ENCODE results near the gene CFDP1.

Gene CFDP1

DNA sequence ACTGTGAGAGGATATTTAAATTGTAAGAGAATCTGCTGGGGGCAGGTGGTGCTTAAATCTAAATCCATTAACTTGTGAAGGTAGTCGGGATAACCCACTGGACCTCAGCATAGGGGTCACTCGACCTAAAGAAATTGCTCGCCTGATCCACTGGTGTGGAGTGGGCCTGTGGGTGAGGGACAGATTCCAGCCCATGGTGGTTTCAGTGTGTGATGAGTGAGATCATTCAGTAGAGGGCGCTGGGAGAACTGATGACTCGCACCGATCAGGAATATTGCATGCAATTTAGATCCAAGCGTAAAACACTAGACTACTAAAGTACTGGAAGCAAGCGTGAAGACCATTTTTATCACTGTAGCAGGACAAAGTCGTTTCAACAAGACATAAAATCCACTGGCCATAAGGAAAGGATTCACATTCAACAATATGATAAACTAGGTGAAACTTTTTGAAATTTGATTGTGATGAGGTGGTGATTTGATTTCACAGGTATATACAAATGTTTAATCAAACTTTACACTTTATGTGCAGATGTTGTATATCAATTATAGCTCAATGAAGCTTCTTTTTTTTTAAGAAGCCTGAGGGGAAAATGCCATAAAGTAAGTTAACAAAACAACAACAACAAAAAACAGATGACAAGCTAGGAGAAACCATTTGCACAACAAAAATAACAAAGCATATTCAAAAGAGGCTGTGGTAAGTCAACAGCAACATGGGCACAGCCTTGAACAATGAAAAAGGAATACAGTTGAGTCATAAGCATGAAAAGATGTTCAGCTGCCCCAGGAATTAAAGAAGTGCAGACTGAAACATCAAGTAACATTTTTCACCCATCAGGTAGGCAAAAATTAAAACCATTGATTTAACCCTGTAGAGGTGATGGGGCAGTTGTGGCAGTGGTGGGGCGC lies 38.7 kb upstream of the CFDP1 start:
- no peaks in the 10 kb centered on the region for H3K9me3 ChIP-seq (ENCODE audit: control insufficient read depth, insufficient read depth, low read depth, low read length)
- ChIA-PET POLR2A (interaction anchor here (0.6 to 1.6 kb wide), 4 partner anchors 25 to 66 kb away, joined by 3 to 9 read pairs (median 4); no protein-coding TSS in a partner anchor), CTCF (interaction anchor here (0.6 to 4.9 kb wide), 39 partner anchors 9 to 367 kb away, joined by 3 to 49 read pairs (median 4); partner anchors contain the start of genes ADAT1 and GABARAPL2)
- no peak overlapping the region for H3K4me3 ChIP-seq (ENCODE audit: low read depth, low read length)
- H3K27ac ChIP-seq (ENCODE audit: extremely low read depth, low read depth, low read length) = no peak overlapping the region
- no peaks in the 10 kb centered on the region for H3K4me1 ChIP-seq (ENCODE audit: control insufficient read depth, insufficient read depth, low read length)
- no peaks in the 10 kb centered on the region for H3K36me3 ChIP-seq (ENCODE audit: control insufficient read depth in 2 of 2, insufficient read depth in 1 of 2, low read length in 2 of 2)
- TF ChIP-seq SCRT1 (tag by site-specific recombination; IDR thresholded peaks at IDR 0.05; ENCODE audit: borderline replicate concordance) (no peak), IKZF3 (tag by site-specific recombination; IDR thresholded peaks at IDR 0.05) (0 out of 2 replicates have a peak, but pooled peaks have one; percentile 15), ZBTB17 (tag by site-specific recombination; IDR thresholded peaks at IDR 0.05) (peak; percentile 35; the same call in 1 of the 2 replicates), ZNF529 (tag by site-specific recombination; IDR thresholded peaks at IDR 0.05; ENCODE audit: insufficient replicate concordance) (no peak), ZNF654 (tag by site-specific recombination; IDR thresholded peaks at IDR 0.05; ENCODE audit: low read depth) (peak; percentile 75), ZNF600 (tag by site-specific recombination; IDR thresholded peaks at IDR 0.05) (peak; percentile 49; the same call in 1 of the 2 replicates), ZEB2 (tag by site-specific recombination; IDR thresholded peaks at IDR 0.05) (0 out of 2 replicates have a peak, but pooled peaks have one; percentile 21), ZNF571 (tag by site-specific recombination; IDR thresholded peaks at IDR 0.05) (no peak), ZNF2 (tag by site-specific recombination; IDR thresholded peaks at IDR 0.05) (peak; percentile 66; the same call in 1 of the 2 replicates), ZSCAN30 (tag by site-specific recombination; IDR thresholded peaks at IDR 0.05) (peak; percentile 61; the same call in 1 of the 2 replicates), ZNF350 (tag by site-specific recombination; IDR thresholded peaks at IDR 0.05) (no peak), ZNF416 (tag by site-specific recombination; IDR thresholded peaks at IDR 0.05) (no peak), PRDM1 (tag by site-specific recombination; IDR thresholded peaks at IDR 0.05) (no peak), ZNF660 (tag by site-specific recombination; IDR thresholded peaks at IDR 0.05) (peak; percentile 81), ZNF623 (tag by site-specific recombination; IDR thresholded peaks at IDR 0.05) (no peak)
- TF ChIP-seq, protein P1, sequence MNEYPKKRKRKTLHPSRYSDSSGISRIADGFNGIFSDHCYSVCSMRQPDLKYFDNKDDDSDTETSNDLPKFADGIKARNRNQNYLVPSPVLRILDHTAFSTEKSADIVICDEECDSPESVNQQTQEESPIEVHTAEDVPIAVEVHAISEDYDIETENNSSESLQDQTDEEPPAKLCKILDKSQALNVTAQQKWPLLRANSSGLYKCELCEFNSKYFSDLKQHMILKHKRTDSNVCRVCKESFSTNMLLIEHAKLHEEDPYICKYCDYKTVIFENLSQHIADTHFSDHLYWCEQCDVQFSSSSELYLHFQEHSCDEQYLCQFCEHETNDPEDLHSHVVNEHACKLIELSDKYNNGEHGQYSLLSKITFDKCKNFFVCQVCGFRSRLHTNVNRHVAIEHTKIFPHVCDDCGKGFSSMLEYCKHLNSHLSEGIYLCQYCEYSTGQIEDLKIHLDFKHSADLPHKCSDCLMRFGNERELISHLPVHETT (tag by site-specific recombination; IDR thresholded peaks at IDR 0.05) = no peak
- TF ChIP-seq, protein P2, sequence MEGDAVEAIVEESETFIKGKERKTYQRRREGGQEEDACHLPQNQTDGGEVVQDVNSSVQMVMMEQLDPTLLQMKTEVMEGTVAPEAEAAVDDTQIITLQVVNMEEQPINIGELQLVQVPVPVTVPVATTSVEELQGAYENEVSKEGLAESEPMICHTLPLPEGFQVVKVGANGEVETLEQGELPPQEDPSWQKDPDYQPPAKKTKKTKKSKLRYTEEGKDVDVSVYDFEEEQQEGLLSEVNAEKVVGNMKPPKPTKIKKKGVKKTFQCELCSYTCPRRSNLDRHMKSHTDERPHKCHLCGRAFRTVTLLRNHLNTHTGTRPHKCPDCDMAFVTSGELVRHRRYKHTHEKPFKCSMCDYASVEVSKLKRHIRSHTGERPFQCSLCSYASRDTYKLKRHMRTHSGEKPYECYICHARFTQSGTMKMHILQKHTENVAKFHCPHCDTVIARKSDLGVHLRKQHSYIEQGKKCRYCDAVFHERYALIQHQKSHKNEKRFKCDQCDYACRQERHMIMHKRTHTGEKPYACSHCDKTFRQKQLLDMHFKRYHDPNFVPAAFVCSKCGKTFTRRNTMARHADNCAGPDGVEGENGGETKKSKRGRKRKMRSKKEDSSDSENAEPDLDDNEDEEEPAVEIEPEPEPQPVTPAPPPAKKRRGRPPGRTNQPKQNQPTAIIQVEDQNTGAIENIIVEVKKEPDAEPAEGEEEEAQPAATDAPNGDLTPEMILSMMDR (tag by site-specific recombination; IDR thresholded peaks at IDR 0.05) = peak; percentile 72
- TF ChIP-seq, protein P3, sequence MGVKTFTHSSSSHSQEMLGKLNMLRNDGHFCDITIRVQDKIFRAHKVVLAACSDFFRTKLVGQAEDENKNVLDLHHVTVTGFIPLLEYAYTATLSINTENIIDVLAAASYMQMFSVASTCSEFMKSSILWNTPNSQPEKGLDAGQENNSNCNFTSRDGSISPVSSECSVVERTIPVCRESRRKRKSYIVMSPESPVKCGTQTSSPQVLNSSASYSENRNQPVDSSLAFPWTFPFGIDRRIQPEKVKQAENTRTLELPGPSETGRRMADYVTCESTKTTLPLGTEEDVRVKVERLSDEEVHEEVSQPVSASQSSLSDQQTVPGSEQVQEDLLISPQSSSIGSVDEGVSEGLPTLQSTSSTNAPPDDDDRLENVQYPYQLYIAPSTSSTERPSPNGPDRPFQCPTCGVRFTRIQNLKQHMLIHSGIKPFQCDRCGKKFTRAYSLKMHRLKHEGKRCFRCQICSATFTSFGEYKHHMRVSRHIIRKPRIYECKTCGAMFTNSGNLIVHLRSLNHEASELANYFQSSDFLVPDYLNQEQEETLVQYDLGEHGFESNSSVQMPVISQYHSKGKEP (tag by site-specific recombination; IDR thresholded peaks at IDR 0.05) = peak; percentile 57; the same call in 1 of the 2 replicates
- TF ChIP-seq, protein P4, sequence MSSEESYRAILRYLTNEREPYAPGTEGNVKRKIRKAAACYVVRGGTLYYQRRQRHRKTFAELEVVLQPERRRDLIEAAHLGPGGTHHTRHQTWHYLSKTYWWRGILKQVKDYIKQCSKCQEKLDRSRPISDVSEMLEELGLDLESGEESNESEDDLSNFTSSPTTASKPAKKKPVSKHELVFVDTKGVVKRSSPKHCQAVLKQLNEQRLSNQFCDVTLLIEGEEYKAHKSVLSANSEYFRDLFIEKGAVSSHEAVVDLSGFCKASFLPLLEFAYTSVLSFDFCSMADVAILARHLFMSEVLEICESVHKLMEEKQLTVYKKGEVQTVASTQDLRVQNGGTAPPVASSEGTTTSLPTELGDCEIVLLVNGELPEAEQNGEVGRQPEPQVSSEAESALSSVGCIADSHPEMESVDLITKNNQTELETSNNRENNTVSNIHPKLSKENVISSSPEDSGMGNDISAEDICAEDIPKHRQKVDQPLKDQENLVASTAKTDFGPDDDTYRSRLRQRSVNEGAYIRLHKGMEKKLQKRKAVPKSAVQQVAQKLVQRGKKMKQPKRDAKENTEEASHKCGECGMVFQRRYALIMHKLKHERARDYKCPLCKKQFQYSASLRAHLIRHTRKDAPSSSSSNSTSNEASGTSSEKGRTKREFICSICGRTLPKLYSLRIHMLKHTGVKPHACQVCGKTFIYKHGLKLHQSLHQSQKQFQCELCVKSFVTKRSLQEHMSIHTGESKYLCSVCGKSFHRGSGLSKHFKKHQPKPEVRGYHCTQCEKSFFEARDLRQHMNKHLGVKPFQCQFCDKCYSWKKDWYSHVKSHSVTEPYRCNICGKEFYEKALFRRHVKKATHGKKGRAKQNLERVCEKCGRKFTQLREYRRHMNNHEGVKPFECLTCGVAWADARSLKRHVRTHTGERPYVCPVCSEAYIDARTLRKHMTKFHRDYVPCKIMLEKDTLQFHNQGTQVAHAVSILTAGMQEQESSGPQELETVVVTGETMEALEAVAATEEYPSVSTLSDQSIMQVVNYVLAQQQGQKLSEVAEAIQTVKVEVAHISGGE (tag by site-specific recombination; conservative IDR thresholded peaks at IDR 0.05; ENCODE audit: low read depth) = no peak
- TF ChIP-seq, protein P5, sequence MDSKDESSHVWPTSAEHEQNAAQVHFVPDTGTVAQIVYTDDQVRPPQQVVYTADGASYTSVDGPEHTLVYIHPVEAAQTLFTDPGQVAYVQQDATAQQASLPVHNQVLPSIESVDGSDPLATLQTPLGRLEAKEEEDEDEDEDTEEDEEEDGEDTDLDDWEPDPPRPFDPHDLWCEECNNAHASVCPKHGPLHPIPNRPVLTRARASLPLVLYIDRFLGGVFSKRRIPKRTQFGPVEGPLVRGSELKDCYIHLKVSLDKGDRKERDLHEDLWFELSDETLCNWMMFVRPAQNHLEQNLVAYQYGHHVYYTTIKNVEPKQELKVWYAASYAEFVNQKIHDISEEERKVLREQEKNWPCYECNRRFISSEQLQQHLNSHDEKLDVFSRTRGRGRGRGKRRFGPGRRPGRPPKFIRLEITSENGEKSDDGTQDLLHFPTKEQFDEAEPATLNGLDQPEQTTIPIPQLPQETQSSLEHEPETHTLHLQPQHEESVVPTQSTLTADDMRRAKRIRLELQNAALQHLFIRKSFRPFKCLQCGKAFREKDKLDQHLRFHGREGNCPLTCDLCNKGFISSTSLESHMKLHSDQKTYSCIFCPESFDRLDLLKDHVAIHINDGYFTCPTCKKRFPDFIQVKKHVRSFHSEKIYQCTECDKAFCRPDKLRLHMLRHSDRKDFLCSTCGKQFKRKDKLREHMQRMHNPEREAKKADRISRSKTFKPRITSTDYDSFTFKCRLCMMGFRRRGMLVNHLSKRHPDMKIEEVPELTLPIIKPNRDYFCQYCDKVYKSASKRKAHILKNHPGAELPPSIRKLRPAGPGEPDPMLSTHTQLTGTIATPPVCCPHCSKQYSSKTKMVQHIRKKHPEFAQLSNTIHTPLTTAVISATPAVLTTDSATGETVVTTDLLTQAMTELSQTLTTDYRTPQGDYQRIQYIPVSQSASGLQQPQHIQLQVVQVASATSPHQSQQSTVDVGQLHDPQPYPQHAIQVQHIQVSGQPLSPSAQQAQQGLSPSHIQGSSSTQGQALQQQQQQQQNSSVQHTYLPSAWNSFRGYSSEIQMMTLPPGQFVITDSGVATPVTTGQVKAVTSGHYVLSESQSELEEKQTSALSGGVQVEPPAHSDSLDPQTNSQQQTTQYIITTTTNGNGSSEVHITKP (tag by site-specific recombination; IDR thresholded peaks at IDR 0.05) = peak; percentile 62
